ENCODE measurements around the gene PEAK3. TPM values are rescaled to one million over a fixed set of nuclear protein-coding genes. Genes with fewer than 3 reads are reported as not detected.
A peak's percentile ranks its signal among the peaks of the same experiment; 100 is the strongest.

The PEAK3 gene
- total RNA-seq, 2 donors from 2014 or later, result 1.5 to 1.9 TPM

DNA sequence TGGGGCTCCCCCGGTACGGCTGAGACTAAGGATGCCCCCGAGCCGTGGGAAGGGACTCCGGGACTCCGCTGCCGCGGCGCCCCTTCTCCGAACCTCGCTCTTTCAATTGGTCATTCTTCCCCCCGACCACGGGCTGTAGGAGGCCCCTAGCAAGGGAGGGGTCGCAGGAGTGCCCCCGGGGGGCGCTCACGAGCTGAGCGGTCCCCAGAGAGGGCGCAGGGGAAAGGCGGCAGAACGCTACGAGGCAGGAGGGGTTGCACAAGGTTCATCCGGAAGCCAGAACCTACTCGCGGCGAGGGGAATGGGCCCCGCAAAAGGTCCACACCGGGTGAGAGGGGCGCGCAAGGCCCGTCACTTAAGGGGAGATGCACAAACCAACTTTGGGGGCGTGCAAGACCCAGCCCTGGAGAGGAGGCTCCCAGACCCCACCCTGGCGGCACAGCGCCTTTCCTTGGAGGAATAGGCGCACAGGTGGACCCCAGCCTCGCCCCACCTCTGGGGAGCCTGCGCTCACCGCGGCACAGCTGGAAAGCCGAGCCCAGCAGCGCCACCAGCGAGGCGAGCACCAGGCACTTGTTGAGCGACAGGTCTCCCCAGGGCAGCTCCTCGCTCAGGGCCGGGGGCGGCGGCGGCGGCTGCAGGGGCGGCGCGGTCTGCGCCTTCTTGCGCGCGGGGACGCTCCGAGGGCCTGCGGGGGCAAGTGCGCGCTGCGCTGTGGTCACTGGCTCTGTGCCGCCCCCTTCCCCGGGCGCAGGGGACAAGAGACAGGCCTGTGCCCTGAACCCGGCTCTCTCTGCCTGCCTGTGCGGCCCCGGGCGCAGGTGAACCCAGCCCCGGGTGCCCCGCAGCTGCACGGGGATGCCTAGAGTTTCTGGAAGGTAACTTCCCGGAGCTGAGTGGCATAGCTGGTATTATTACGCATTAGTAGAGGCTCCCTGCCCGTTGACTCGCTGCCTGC lies 28.6 kb downstream of the PEAK3 start:
- peaks cover 5% of the 10 kb centered on the region for H3K36me3 ChIP-seq
- H3K27me3 ChIP-seq, result peaks cover 17 to 33% of the 10 kb centered on the region in 2 donors
- DNase-seq (ENCODE audit: low spot score), result no peak
- H3K4me3 ChIP-seq, result peak overlapping the region in 1 of 2 donors; percentile 9
- TF ChIP-seq, protein P1, sequence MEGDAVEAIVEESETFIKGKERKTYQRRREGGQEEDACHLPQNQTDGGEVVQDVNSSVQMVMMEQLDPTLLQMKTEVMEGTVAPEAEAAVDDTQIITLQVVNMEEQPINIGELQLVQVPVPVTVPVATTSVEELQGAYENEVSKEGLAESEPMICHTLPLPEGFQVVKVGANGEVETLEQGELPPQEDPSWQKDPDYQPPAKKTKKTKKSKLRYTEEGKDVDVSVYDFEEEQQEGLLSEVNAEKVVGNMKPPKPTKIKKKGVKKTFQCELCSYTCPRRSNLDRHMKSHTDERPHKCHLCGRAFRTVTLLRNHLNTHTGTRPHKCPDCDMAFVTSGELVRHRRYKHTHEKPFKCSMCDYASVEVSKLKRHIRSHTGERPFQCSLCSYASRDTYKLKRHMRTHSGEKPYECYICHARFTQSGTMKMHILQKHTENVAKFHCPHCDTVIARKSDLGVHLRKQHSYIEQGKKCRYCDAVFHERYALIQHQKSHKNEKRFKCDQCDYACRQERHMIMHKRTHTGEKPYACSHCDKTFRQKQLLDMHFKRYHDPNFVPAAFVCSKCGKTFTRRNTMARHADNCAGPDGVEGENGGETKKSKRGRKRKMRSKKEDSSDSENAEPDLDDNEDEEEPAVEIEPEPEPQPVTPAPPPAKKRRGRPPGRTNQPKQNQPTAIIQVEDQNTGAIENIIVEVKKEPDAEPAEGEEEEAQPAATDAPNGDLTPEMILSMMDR (IDR thresholded peaks at IDR 0.05), result no peak
- peaks cover 0 to 46% of the 10 kb centered on the region in 2 donors for H3K4me1 ChIP-seq
- no peaks in the 10 kb centered on the region for H3K9me3 ChIP-seq
- H3K27ac ChIP-seq, result no peak overlapping the region

DNA sequence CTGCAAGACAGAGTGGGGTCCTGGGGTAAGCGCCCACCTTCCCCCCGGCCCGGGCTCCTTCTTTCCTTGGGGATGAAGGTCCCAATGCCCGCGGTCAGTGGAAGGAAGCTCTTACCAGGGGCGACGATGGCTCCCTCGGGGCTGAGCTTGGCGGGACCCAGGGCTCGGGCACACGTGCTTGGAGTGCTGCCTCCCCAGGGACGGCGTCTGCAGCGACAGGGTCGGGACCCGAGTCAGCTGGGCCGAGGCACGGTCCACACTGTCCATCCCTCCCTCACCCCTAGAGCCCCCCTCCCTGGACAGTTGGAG lies 29.2 kb downstream of the PEAK3 start:
- no peak for DNase-seq (ENCODE audit: low spot score)
- H3K27ac ChIP-seq, result no peak overlapping the region

DNA sequence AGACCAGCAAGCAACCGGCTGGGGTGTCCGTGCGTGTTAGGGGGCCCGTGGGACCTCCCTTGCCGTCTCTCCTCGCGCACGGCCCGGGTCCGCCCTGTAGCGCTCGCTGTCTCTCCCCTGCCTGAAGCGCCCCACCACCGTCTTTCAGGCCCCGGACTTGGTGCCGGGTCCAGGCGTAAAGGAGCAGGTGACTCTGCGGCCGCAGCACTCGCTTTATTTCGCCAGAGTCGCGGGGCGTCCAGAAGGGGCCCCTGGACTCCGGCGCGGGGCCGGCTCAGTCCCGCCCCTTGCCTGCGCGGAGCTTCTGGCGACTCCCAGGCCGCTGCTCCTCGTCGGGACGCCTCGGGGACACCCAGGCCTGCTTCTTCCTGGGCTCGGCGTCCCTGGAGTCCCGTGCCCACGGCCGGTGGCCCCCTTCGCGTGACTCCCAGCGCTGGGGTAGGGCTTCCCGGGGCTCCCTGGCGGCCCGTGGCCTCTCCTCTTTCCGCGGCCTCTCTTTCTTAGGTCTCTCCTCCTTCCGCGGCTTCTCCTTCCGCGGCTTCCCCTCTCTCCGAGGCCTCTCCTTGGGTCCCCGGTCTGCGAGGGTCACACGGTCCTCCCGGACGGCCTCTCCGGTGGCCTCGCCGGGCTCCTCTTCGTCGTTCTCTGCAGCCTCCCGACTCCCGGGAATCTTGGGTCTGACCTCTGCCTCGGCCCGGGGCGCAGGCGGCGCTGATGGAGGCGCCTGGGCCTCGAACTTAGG lies 29.7 kb downstream of the PEAK3 start:
- Histone ChIP-seq H3K4me1 (peaks cover 0 to 51% of the 10 kb centered on the region in 2 donors), H3K27ac (no peak overlapping the region), H3K27me3 (peaks cover 17 to 33% of the 10 kb centered on the region in 2 donors), H3K36me3 (peaks cover 17% of the 10 kb centered on the region), H3K9me3 (no peaks in the 10 kb centered on the region), H3K4me3 (peak overlapping the region in 1 of 2 donors; percentile 21)
- TF ChIP-seq, protein P1 (IDR thresholded peaks at IDR 0.05), result no peak
- DNase-seq (ENCODE audit: low spot score), result no peak

More for the DNA sequence above, 29.2 kb downstream of the PEAK3 start:
- H3K4me1 ChIP-seq, result peaks cover 0 to 46% of the 10 kb centered on the region in 2 donors
- peak overlapping the region in 1 of 2 donors; percentile 21 for H3K4me3 ChIP-seq
- no peaks in the 10 kb centered on the region for H3K9me3 ChIP-seq
- TF ChIP-seq, protein P1 (IDR thresholded peaks at IDR 0.05), result no peak
- peaks cover 11% of the 10 kb centered on the region for H3K36me3 ChIP-seq
- H3K27me3 ChIP-seq, result peaks cover 17 to 33% of the 10 kb centered on the region in 2 donors

DNA sequence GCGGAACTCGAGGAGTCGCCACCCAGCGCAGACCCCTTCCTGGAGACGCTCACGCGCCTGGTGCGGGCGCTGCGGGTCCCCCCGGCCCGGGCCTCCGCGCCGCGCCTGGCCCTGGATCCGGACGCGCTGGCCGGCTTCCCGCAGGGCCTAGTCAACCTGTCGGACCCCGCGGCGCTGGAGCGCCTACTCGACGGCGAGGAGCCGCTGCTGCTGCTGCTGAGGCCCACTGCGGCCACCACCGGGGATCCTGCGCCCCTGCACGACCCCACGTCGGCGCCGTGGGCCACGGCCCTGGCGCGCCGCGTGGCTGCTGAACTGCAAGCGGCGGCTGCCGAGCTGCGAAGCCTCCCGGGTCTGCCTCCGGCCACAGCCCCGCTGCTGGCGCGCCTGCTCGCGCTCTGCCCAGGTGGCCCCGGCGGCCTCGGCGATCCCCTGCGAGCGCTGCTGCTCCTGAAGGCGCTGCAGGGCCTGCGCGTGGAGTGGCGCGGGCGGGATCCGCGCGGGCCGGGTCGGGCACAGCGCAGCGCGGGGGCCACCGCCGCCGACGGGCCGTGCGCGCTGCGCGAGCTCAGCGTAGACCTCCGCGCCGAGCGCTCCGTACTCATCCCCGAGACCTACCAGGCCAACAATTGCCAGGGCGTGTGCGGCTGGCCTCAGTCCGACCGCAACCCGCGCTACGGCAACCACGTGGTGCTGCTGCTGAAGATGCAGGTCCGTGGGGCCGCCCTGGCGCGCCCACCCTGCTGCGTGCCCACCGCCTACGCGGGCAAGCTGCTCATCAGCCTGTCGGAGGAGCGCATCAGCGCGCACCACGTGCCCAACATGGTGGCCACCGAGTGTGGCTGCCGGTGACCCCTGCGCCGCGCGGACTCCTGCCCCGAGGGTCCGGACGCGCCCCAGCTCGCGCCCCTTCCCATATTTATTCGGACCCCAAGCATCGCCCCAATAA lies 30.6 kb downstream of the PEAK3 start:
- TF ChIP-seq, protein P1 (IDR thresholded peaks at IDR 0.05), result no peak
- H3K4me1 ChIP-seq, result peaks cover 0 to 58% of the 10 kb centered on the region in 2 donors
- H3K9me3 ChIP-seq, result no peaks in the 10 kb centered on the region
- DNase-seq (ENCODE audit: low spot score), result no peak
- peak overlapping the region in 1 of 2 donors; percentile 21 for H3K4me3 ChIP-seq
- H3K36me3 ChIP-seq, result peaks cover 25% of the 10 kb centered on the region
- H3K27ac ChIP-seq, result no peak overlapping the region
- H3K27me3 ChIP-seq, result peaks cover 17 to 33% of the 10 kb centered on the region in 2 donors

DNA sequence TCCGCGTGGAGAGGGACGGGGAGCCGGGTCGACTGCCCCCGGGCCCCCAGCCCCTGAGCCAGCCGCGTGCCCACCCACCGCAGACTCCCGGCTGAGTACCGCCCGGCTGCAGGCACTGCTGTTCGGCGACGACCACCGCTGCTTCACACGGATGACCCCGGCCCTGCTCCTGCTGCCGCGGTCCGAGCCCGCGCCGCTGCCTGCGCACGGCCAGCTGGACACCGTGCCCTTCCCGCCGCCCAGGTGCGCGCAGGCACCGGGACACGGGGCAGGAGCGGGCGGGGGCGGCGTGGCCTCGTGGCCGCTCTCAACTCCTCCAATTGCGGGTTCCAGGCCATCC lies 31.2 kb downstream of the PEAK3 start:
- peak overlapping the region in 1 of 2 donors; percentile 9 for H3K4me3 ChIP-seq
- H3K27me3 ChIP-seq, result peaks cover 17 to 33% of the 10 kb centered on the region in 2 donors
- H3K36me3 ChIP-seq, result peaks cover 32% of the 10 kb centered on the region
- peaks cover 0 to 58% of the 10 kb centered on the region in 2 donors for H3K4me1 ChIP-seq
- no peak for DNase-seq (ENCODE audit: low spot score)
- TF ChIP-seq, protein P1 (IDR thresholded peaks at IDR 0.05), result no peak
- H3K27ac ChIP-seq, result no peak overlapping the region
- H3K9me3 ChIP-seq, result no peaks in the 10 kb centered on the region

Data from right atrium auricular region (tissue), 2 donors.